Measurements from ENCODE around the gene IRF2.

Gene IRF2

GRCh38 chr4:184441461-184442313 is 32.7 kb downstream of the IRF2 start:
- Histone ChIP-seq H3K79me2 (ENCODE audit: low read length) (peaks cover 99% of the 10 kb centered on the region), H3K27me3 (replicated peaks; ENCODE audit: insufficient read depth, low read length) (no peaks in the 10 kb centered on the region), H3K36me3 (replicated peaks; ENCODE audit: insufficient read depth, low read length) (no peaks in the 10 kb centered on the region; the same call in 1 of the 2 replicates), H3K4me3 (ENCODE audit: low read length) (no peak overlapping the region), H3K27ac (ENCODE audit: low read length) (no peak overlapping the region), H2AFZ (ENCODE audit: low read length) (no peak overlapping the region), H3K9me3 (replicated peaks; ENCODE audit: insufficient read depth, low read length) (no peaks in the 10 kb centered on the region), H3K9me2 (replicated peaks; ENCODE audit: insufficient read depth, low read length) (no peaks in the 10 kb centered on the region), H4K20me1 (ENCODE audit: insufficient read depth, low read length) (0 out of 2 replicates have a peak, but pooled peaks cover 2% of the 10 kb centered on the region), H3K4me1 (ENCODE audit: low read length) (peaks cover 30% of the 10 kb centered on the region), H3K9ac (ENCODE audit: low read length) (no peak overlapping the region), H3F3A (ENCODE audit: insufficient read depth, low read length) (no peaks in the 10 kb centered on the region), H3K4me2 (ENCODE audit: low read depth, low read length) (no peak overlapping the region)
- TF ChIP-seq EZH2 (optimal IDR thresholded peaks at IDR 0.05; ENCODE audit: low read depth, low read length) (no peak), EZH2phosphoT487 (IDR thresholded peaks at IDR 0.05; ENCODE audit: low read length) (no peak), CTCF (IDR thresholded peaks at IDR 0.05; ENCODE audit: low read length) (no peak)
- DNase-seq, result no peak

DNA sequence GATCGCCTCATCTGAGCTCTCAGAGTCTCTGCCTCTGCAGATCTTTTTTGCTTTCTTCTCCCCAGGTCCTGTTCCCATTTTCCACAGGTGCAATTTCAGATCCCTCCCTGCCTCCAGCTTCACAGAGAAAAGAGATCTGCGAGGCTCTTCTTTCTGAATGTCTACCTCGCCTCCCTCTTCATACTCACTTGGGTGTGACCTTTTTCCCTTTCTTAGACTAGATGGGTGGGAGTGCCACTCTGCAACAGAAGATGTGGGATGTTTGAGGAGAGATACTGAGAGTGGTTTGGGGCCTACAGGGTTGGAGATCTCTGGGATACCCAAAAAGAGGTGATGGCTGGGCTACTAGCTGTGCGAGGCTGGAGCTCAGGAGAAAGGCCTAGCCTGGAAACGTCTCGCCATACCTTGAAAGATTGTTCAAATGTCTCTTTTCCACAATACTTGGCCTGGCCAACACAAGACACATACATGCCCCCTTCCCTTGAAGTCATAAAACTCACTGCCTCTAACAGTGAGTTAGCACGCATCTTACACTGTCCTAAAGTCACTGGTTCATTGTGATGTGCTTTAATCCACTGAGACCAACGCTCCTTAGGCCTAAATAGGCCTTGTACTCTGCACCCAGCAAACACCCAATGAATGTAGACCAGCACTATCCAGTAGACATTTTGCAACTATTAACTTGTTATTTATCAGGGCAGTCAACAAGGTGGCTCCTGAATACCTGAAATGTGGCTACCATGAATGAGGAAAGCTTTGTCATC is 33.6 kb downstream of the IRF2 start:
- H3K9me2 ChIP-seq (replicated peaks; ENCODE audit: insufficient read depth, low read length), result no peaks in the 10 kb centered on the region
- no peak overlapping the region for H3K4me2 ChIP-seq (ENCODE audit: low read depth, low read length)
- no peaks in the 10 kb centered on the region; the same call in 1 of the 2 replicates for H3K36me3 ChIP-seq (replicated peaks; ENCODE audit: insufficient read depth, low read length)
- no peak for DNase-seq
- H3K27me3 ChIP-seq (replicated peaks; ENCODE audit: insufficient read depth, low read length), result no peaks in the 10 kb centered on the region
- H3K4me1 ChIP-seq (ENCODE audit: low read length), result peaks cover 23% of the 10 kb centered on the region
- peaks cover 99% of the 10 kb centered on the region for H3K79me2 ChIP-seq (ENCODE audit: low read length)
- H3K27ac ChIP-seq (ENCODE audit: low read length), result no peak overlapping the region
- H3K4me3 ChIP-seq (ENCODE audit: low read length), result no peak overlapping the region
- no peaks in the 10 kb centered on the region for H3K9me3 ChIP-seq (replicated peaks; ENCODE audit: insufficient read depth, low read length)
- H3K9ac ChIP-seq (ENCODE audit: low read length), result no peak overlapping the region
- H2AFZ ChIP-seq (ENCODE audit: low read length), result no peak overlapping the region
- TF ChIP-seq EZH2 (optimal IDR thresholded peaks at IDR 0.05; ENCODE audit: low read depth, low read length) (no peak), CTCF (IDR thresholded peaks at IDR 0.05; ENCODE audit: low read length) (no peak), EZH2phosphoT487 (IDR thresholded peaks at IDR 0.05; ENCODE audit: low read length) (no peak)
- H3F3A ChIP-seq (ENCODE audit: insufficient read depth, low read length), result no peaks in the 10 kb centered on the region
- H4K20me1 ChIP-seq (ENCODE audit: insufficient read depth, low read length), result 0 out of 2 replicates have a peak, but pooled peaks cover 2% of the 10 kb centered on the region

- no peaks in the 10 kb centered on the region for H3K27me3 ChIP-seq (replicated peaks; ENCODE audit: insufficient read depth, low read length)
- H3K79me2 ChIP-seq (ENCODE audit: low read length), result peaks cover 99% of the 10 kb centered on the region
- DNase-seq, result no peak
- no peaks in the 10 kb centered on the region for H3K9me2 ChIP-seq (replicated peaks; ENCODE audit: insufficient read depth, low read length)
- no peak overlapping the region for H3K9ac ChIP-seq (ENCODE audit: low read length)
- no peaks in the 10 kb centered on the region for H3K9me3 ChIP-seq (replicated peaks; ENCODE audit: insufficient read depth, low read length)
- H3K4me3 ChIP-seq (ENCODE audit: low read length), result no peak overlapping the region
- no peak for TF ChIP-seq EZH2phosphoT487 (IDR thresholded peaks at IDR 0.05; ENCODE audit: low read length)
- no peak overlapping the region for H3K4me2 ChIP-seq (ENCODE audit: low read depth, low read length)
- H3K36me3 ChIP-seq (replicated peaks; ENCODE audit: insufficient read depth, low read length), result peaks cover 3% of the 10 kb centered on the region; the same call in 1 of the 2 replicates
- peaks cover 17% of the 10 kb centered on the region for H3K4me1 ChIP-seq (ENCODE audit: low read length)
- no peak overlapping the region for H2AFZ ChIP-seq (ENCODE audit: low read length)
- 0 out of 2 replicates have a peak, but pooled peaks cover 2% of the 10 kb centered on the region for H4K20me1 ChIP-seq (ENCODE audit: insufficient read depth, low read length)
- H3K27ac ChIP-seq (ENCODE audit: low read length), result no peak overlapping the region
- no peaks in the 10 kb centered on the region for H3F3A ChIP-seq (ENCODE audit: insufficient read depth, low read length)
These were observed 34.3 kb downstream of the IRF2 start for GRCh38 chr4:184439856-184440594.
